VCaP (cell line): ENCODE results near the gene TRIO.

ENCODE experiments used
- H3K27ac ChIP-seq: fragments of 450-650 bp; 2 replicates; pipeline ENCODE4 v1.5.1; 2017
- TF ChIP-seq, protein P1 (sequence below): fragments of 450-650 bp; conservative IDR thresholded peaks from 2 replicates; pipeline ENCODE4 v1.5.1; 2017; ENCODE audit warnings: mild to moderate bottlenecking, moderate library complexity

The TRIO gene

DNA sequence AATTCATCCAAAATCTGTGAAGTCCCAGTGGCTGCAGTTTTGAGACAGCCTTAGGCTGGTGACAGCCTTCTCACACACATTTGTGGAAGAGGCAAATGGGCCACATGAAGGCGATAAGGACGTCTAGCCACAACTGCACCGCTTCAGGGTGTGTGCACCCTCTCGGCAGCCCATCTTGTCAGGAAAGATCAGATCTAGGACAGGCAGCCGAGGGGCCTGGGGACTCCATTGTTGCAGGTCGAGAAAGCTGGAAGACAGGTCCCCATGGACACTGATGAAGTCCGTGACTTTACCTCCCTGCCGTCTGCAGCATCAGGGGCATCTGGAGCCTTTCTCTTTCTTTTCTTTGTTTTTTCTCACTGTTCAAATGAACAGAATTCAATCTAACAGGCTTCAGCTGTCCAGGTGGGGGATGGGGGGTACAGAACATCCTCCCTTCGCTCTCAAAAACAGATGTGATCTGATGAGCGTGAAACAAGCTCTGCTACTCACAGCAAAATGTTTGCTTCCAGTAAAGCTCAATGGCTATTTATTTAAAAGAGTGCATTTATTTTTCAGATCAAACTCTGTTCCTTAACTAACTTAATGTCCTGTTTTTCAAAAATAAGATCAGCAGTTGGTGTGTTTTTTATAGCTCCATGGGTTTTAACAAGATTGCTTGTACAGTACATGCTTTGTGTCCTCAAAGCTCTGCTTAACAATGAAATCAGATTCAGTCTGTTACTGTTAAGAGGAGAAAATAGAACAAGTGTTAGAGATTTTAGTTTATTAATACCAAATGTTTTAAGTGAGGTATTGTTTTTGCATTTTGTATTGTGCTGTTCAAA is 326.6 kb downstream of the TRIO start:
- no peak overlapping the region for H3K27ac ChIP-seq
- TF ChIP-seq, protein P1, sequence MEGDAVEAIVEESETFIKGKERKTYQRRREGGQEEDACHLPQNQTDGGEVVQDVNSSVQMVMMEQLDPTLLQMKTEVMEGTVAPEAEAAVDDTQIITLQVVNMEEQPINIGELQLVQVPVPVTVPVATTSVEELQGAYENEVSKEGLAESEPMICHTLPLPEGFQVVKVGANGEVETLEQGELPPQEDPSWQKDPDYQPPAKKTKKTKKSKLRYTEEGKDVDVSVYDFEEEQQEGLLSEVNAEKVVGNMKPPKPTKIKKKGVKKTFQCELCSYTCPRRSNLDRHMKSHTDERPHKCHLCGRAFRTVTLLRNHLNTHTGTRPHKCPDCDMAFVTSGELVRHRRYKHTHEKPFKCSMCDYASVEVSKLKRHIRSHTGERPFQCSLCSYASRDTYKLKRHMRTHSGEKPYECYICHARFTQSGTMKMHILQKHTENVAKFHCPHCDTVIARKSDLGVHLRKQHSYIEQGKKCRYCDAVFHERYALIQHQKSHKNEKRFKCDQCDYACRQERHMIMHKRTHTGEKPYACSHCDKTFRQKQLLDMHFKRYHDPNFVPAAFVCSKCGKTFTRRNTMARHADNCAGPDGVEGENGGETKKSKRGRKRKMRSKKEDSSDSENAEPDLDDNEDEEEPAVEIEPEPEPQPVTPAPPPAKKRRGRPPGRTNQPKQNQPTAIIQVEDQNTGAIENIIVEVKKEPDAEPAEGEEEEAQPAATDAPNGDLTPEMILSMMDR = no peak

DNA sequence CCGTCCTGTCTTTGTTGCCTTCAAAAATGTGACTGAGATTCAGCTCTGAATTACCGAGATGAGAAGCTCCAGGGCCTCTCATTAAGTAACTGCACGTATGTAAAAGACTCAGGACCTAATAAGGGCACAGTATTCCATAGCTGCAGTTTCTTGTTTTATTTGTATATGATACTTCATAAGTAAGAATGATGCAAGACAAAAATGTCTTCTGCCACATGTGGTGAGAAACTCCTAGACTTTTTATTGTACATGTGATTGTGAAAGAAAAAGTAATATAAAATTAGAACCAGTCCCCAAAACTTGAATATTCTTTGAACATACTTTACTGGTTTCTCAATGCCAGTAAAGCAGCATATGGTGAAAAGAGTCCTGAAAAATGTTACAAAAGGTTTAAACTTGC is 328.4 kb downstream of the TRIO start:
- TF ChIP-seq, protein P1 = no peak
- H3K27ac ChIP-seq = no peak overlapping the region

DNA sequence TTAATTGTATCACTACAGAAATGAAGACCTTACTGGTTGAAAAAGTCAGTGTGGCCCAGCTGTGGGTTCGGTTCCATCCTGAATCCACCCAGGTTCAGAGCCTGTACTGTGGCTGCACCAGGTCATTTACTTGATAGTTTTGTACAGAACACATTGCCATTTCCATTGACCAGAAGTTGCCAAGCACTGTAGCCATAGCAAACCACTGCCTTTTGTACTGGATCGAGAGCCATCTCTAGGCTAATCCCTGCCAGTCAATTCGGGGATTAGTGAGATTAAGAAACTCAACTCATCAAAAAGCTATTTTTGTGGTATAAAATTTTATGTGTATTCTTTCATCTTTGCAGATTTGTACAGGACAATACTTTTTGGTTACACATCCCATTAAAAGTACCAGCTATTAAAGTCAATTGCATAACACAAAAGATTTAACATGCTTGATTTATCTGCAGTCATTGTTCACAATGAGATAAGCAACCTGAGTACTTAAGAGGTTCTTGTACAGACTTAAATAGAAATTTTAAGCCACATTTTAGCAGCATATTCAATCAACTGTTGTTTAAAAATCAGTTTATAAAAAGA is 329.9 kb downstream of the TRIO start:
- H3K27ac ChIP-seq = no peak overlapping the region

DNA sequence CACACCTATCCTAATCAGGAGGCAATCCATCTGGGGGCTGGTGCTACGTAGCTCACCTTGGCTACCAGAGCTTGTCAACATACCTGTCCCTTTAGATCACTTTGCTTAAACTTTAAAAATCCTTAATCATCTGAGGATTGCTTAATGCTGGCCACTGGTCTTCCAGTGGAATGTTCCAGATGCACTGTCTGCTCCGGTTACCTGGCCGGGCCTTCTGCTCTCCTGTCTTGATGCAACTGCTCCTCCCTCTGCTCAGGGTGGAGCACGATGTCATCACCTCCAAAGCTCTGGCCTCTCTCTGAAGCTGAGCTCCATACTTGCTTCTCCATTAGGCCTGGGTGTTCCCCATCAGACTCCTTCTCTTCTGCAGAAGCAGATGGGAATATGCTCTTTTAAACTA is 331.9 kb downstream of the TRIO start:
- TF ChIP-seq, protein P1 = no peak
- no peak overlapping the region for H3K27ac ChIP-seq

More for the DNA sequence above, 329.9 kb downstream of the TRIO start:
- TF ChIP-seq, protein P1 = no peak

DNA sequence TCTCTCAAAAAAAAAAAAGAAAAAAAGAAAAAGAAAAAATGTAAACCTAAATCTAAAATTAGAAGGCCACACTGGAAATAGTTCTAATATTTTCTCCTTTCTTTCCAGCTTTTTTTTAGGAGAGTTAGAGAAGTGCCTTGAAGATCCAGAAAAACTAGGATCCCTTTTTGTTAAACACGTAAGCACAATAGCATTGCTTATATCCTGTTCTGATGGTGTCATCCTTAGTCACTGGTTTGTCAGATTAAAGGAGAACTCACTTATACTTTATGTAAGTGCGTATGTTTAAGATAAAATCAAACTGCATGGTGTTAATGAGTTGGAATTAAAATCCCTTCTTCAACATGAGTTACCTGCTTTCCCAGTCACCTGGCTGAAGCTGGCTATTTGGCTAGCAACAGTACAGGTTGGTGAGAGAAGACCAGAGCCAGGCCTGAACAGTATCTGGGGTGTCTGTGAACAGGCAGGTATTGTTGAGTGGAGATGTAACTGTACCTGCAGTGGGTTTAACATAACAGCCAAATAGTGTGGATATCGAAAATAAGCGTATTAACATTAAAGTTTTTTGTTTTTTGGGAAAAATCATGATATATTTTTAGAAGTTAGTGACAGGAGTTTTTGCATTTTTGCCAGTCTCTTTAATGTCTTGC is 333.8 kb downstream of the TRIO start:
- no peak overlapping the region for H3K27ac ChIP-seq
- TF ChIP-seq, protein P1 = no peak

DNA sequence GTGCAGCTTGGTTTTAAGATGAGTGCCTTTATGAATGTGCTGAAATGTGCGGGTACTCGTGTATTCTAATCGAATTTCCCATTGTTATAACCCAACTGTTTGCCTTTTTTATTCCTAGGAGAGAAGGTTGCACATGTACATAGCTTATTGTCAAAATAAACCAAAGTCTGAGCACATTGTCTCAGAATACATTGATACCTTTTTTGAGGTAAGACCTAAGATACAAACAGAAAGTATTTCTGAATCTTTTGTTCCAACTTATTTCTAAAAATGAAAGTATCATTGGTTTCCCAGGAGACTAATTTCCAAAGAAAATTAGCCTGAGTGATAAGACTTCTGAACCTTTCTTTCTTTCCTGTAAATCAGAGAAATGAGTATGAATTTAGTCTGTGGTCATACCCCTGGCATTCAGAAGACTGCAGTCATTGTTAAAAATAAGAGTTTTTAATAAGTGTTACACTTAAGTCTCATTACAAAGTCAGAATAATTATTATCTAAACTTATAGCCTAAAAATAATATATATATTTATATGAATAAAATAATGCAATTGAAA is 336.1 kb downstream of the TRIO start:
- H3K27ac ChIP-seq = no peak overlapping the region
- TF ChIP-seq, protein P1 = no peak

DNA sequence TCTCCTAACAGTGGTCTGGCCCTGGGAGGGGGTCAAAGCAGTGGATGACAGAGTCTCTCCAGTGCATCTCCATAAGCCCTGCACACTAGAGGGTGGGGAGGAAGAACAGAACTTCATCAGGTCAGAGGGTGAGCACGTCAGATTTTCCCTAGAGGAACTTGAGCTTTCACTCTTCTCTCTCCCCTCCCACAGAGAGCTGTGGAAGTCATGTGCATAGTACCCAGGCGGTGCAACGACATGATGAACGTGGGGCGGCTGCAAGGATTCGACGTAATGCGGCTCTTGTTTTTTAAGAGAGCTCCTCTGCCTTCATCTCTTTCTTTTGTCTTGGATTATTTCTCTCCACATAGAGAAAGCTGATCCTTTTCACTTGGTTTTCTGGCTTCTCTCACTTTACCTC is 338.2 kb downstream of the TRIO start:
- no peak overlapping the region for H3K27ac ChIP-seq
- TF ChIP-seq, protein P1 = no peak
